GM12873 (cell line): Measurements from ENCODE around the gene CFAP74.
A peak's percentile ranks its signal among the peaks of the same experiment; 100 is the strongest.

Experiments used
- CTCF ChIP-seq: IDR thresholded peaks from 2 replicates; pipeline ENCODE4 v1.5.1; 2012; ENCODE audit warnings: low read depth, mild to moderate bottlenecking, moderate library complexity, low read length, control low read depth; ENCODE audit not compliant: insufficient read depth; ENCODE audit errors: missing control alignments

Gene CFAP74

GRCh38 chr1:1908506-1908791, 95.1 kb downstream of the CFAP74 start:
- no peak for TF ChIP-seq CTCF

- TF ChIP-seq CTCF = no peak
These were observed 96.4 kb downstream of the CFAP74 start for GRCh38 chr1:1907098-1907736.

GRCh38 chr1:1906185-1907097, 97.1 kb downstream of the CFAP74 start:
- peak; percentile 98 for TF ChIP-seq CTCF

- no peak for TF ChIP-seq CTCF
These were observed 100.4 kb downstream of the CFAP74 start for GRCh38 chr1:1903224-1903623.

- TF ChIP-seq CTCF = no peak
These were observed 101.8 kb downstream of the CFAP74 start for GRCh38 chr1:1901641-1902294.

- TF ChIP-seq CTCF = no peak
These were observed 102.5 kb downstream of the CFAP74 start for GRCh38 chr1:1900883-1901640.

- no peak for TF ChIP-seq CTCF
These were observed 103.6 kb downstream of the CFAP74 start for GRCh38 chr1:1899967-1900327.
